Karpas-422 (cell line): ENCODE data around the gene DRD4. TPM values are rescaled to one million over a fixed set of nuclear protein-coding genes. Genes with fewer than 3 reads are reported as not detected.
"Not testable (repeated sequence)": the region's sequence is repeated elsewhere in the genome, so short reads cannot be mapped to it uniquely, and the experiment has no call there.

ENCODE experiments used
- DNase-seq: peaks from one replicate; pipeline ENCODE4 v3.0.0-alpha.2; 2015
- H2AFZ ChIP-seq: fragments of 200-600 bp; sonication (generic); 2 replicates; pipeline ENCODE4 v1.6.1; 2014; ENCODE audit warnings: antibody characterized with exemption, low read length, mixed read lengths
- H3K27ac ChIP-seq: fragments of 200-600 bp; sonication (generic); 2 replicates; pipeline ENCODE4 v1.5.1; 2014; ENCODE audit warnings: mild to moderate bottlenecking, low read length, moderate library complexity
- H3K27me3 ChIP-seq: fragments of 200-600 bp; sonication (generic); 2 replicates; pipeline ENCODE4 v1.6.1; 2014; ENCODE audit warnings: low read length, mixed read lengths
- H3K36me3 ChIP-seq: fragments of 200-600 bp; sonication (generic); 2 replicates; pipeline ENCODE4 v1.6.1; 2014; ENCODE audit warnings: low read length, mixed read lengths; ENCODE audit not compliant: insufficient read depth
- H3K4me1 ChIP-seq: fragments of 200-600 bp; sonication (generic); 2 replicates; pipeline ENCODE4 v1.6.1; 2014; ENCODE audit warnings: mild to moderate bottlenecking, low read length, mixed read lengths
- H3K4me2 ChIP-seq: fragments of 200-600 bp; sonication (generic); 2 replicates; pipeline ENCODE4 v1.6.1; 2014; ENCODE audit warnings: low read length, low read depth, mild to moderate bottlenecking; ENCODE audit not compliant: poor library complexity, severe bottlenecking
- H3K4me3 ChIP-seq: fragments of 200-600 bp; sonication (generic); 2 replicates; pipeline ENCODE4 v1.5.1; 2014; ENCODE audit warnings: mild to moderate bottlenecking, antibody characterized with exemption, low read length, mixed read lengths
- H3K79me2 ChIP-seq: fragments of 200-600 bp; sonication (generic); 2 replicates; pipeline ENCODE4 v1.6.1; 2014; ENCODE audit warnings: mild to moderate bottlenecking, low read length, mixed read lengths
- H3K9ac ChIP-seq: fragments of 200-600 bp; sonication (generic); 2 replicates; pipeline ENCODE4 v1.6.0; 2014; ENCODE audit warnings: low read length
- H3K9me2 ChIP-seq: fragments of 200-600 bp; sonication (generic), shearing (Covaris generic); replicated peaks from 2 replicates; pipeline ENCODE4 v1.6.0; 2014; ENCODE audit warnings: mild to moderate bottlenecking, low read length, moderate library complexity; ENCODE audit not compliant: insufficient read depth
- H3K9me3 ChIP-seq: fragments of 300-700, 200-600 bp; sonication (generic); 2 replicates; pipeline ENCODE4 v1.6.1; 2014; ENCODE audit warnings: low read length, mixed read lengths
- H4K20me1 ChIP-seq: fragments of 200-600 bp; sonication (generic); 2 replicates; pipeline ENCODE4 v1.6.1; 2014; ENCODE audit warnings: mild to moderate bottlenecking, antibody characterized with exemption, low read length, low read depth; ENCODE audit not compliant: insufficient read depth
- total RNA-seq: library from RNA; depleted of rRNA; stranded (reverse); fragments of >200 nt; shearing (Covaris generic); gene quantifications from 2 replicates; pipeline ENCODE4 v1.2.3, GENCODE V29; 2014; ENCODE audit warnings: low replicate concordance

DRD4 gene
- total RNA-seq, 1 experiment from 2014 or later, result not detected

DNA sequence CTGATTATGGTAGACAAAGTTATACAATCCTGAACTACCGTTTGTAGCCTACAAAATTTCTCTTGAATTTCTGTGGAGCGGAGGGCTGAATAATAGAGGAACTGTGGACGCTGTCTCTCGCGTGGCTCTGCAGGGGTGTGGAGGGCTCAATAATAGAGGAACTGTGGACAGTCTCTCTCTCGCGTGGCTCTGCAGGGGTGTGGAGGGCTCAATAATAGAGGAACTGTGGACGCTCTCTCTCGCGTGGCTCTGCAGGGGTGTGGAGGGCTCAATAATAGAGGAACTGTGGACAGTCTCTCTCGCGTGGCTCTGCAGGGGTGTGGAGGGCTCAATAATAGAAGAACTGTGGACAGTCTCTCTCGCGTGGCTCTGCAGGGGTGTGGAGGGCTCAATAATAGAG, 16.1 kb downstream of the DRD4 start:
- not testable (repeated sequence) for H3K79me2 ChIP-seq
- H4K20me1 ChIP-seq, result peaks cover 29% of the 10 kb centered on the region

DNA sequence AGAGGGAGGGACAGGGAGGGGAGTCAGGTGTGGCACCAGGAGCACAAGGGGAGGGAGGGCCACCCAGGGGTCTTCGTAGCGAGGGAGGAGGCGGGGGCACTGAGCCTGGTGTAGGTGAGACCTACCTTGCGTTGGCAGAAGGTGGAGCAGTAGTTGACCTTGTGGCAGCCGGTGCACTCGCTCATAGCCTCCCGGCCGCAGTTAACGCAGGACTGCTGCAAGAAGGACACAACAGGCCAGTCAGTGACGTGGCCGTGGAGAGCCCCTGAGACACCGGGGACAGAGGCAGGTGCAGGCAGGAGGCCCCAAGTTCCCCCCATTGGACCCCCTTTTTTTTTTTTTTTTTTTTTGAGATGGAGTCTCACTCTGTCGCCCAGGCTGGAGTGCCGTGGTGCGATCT, 16.8 kb downstream of the DRD4 start:
- no peaks in the 10 kb centered on the region for H3K79me2 ChIP-seq
- H3K4me2 ChIP-seq, result no peak overlapping the region
- H3K27me3 ChIP-seq, result no peaks in the 10 kb centered on the region
- no peaks in the 10 kb centered on the region for H3K9me2 ChIP-seq
- no peak overlapping the region for H3K4me3 ChIP-seq
- no peaks in the 10 kb centered on the region for H3K9me3 ChIP-seq
- no peaks in the 10 kb centered on the region for H3K4me1 ChIP-seq
- no peak overlapping the region for H3K9ac ChIP-seq
- no peak for DNase-seq
- no peak overlapping the region for H2AFZ ChIP-seq
- peaks cover 5% of the 10 kb centered on the region; the same call in 1 of the 2 replicates for H3K36me3 ChIP-seq
- H3K27ac ChIP-seq, result no peak overlapping the region
- H4K20me1 ChIP-seq, result peaks cover 35% of the 10 kb centered on the region

More for the DNA sequence above, 16.1 kb downstream of the DRD4 start:
- H3K4me3 ChIP-seq, H3K36me3 ChIP-seq, H3K27ac ChIP-seq, DNase-seq, H3K4me2 ChIP-seq, H2AFZ ChIP-seq, H3K27me3 ChIP-seq, H3K9me2 ChIP-seq, H3K4me1 ChIP-seq, H3K9ac ChIP-seq, H3K9me3 ChIP-seq: not testable (repeated sequence)

DNA sequence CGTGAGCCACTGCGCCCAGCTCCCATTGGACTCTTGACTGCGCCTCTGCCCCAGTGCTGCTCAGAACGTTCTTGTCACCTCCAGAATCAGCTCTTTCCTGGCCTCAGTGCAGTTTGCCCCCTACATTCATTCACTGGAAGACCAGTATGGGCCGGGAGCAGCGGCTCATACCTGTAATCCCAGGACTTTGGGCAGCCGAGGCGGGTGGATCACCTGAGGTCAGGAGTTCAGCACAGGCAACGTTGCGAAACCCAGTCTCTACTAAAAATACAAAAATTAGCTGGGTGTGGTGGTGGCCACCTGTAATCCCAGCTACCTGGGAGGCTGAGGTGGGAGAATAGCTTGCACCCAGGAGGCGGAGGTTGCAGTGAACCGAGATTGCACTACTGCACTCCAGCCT, 17.4 kb downstream of the DRD4 start:
- peaks cover 41% of the 10 kb centered on the region for H4K20me1 ChIP-seq
- not testable (repeated sequence) for H3K36me3 ChIP-seq, H3K79me2 ChIP-seq, DNase-seq, H3K9ac ChIP-seq, H3K4me1 ChIP-seq, H3K9me2 ChIP-seq, H2AFZ ChIP-seq, H3K27ac ChIP-seq, H3K4me2 ChIP-seq, H3K9me3 ChIP-seq, H3K27me3 ChIP-seq, H3K4me3 ChIP-seq

DNA sequence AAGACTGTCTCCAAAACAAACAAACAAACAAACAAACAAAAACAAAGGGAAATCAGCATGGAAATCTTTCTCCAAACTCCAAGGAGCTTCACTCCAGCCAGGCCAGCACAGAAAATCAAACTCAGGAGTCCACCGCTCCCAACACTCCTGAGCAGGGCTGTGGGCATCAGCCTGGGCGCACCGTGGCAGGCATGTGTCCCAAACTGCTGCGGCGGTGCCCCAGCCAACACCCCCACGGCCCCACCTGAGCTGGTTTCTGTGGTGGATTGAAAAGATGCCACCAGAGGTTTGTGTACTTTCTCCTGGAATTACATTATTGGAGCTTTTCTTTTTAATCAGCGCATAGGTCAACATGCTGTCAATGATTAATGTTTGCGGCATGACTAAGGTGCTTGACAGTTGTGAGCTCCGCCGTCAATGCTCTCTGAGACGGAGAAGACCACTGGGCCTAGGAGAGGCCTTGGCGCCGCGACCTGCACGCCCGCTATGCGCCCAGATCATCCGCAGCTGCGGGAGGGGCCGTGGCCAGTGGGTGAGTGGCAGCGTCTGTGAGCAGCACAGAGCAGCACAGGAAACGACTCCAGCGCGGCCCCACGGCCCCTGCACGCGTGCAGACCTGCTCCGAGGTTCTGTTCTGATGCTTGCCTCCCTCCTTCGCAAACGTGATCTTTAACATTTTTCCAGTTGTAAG, 18.1 kb downstream of the DRD4 start:
- Histone ChIP-seq H4K20me1 (peaks cover 47% of the 10 kb centered on the region), H3K4me1 (peaks cover 10% of the 10 kb centered on the region), H3K4me2 (no peak overlapping the region), H3K79me2 (no peaks in the 10 kb centered on the region), H3K4me3 (no peak overlapping the region), H3K9me2 (no peaks in the 10 kb centered on the region), H3K36me3 (peaks cover 10% of the 10 kb centered on the region), H2AFZ (no peak overlapping the region), H3K27me3 (no peaks in the 10 kb centered on the region), H3K27ac (no peak overlapping the region), H3K9me3 (no peaks in the 10 kb centered on the region), H3K9ac (no peak overlapping the region)
- DNase-seq, result no peak

DNA sequence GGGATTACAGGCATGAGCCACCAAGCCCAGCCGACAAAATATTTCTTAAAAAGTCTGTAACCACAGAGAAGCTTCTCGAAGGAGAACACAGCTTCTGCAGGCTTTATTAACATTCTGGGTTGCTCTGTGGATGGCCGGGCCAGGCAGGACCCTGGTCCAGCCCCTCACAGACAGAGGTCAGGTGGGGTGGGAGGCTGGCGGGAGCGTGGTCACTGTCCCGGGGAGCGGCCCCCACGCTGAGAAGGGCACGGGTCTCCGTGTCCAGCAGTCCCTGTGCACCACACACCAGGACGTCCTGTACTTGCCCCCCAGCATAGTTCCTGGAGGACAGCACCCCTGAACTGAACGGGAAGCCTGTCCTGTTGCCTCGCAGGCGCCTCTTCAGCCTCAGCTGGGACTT, 19.4 kb downstream of the DRD4 start:
- Histone ChIP-seq H3K27ac (no peak overlapping the region), H3K4me2 (no peak overlapping the region), H3K27me3 (no peaks in the 10 kb centered on the region), H3K4me3 (no peak overlapping the region), H3K9ac (no peak overlapping the region), H3K4me1 (peaks cover 23% of the 10 kb centered on the region), H3K9me3 (no peaks in the 10 kb centered on the region), H3K79me2 (no peaks in the 10 kb centered on the region), H3K9me2 (no peaks in the 10 kb centered on the region), H4K20me1 (peaks cover 59% of the 10 kb centered on the region), H3K36me3 (peaks cover 10% of the 10 kb centered on the region), H2AFZ (no peak overlapping the region)
- no peak for DNase-seq

DNA sequence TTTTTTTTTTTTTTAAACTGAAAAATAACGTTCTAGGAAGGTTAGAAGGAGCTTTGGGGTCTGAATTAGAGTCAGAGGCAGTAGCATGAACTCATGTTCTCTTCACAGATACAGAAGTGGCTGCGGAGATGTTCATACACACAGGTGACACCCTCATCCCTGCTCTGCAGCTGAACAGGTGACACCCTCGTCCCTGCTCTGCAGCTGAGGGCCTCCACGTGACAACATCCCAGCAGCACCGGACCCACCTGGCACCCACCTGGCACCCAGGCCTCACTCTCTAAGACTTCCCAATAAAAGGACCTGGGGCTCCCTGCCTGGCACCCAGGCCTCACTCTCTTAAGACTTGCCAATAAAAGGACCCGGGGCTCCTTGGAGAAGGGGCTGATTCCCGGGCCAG, 19.8 kb downstream of the DRD4 start:
- Histone ChIP-seq H2AFZ (no peak overlapping the region), H3K9me3 (no peaks in the 10 kb centered on the region), H3K27me3 (no peaks in the 10 kb centered on the region), H3K27ac (no peak overlapping the region), H3K4me3 (no peak overlapping the region), H3K36me3 (peaks cover 12% of the 10 kb centered on the region), H3K9me2 (no peaks in the 10 kb centered on the region), H3K79me2 (no peaks in the 10 kb centered on the region), H3K9ac (no peak overlapping the region), H3K4me2 (no peak overlapping the region), H3K4me1 (peaks cover 23% of the 10 kb centered on the region), H4K20me1 (peaks cover 64% of the 10 kb centered on the region)
- no peak for DNase-seq

DNA sequence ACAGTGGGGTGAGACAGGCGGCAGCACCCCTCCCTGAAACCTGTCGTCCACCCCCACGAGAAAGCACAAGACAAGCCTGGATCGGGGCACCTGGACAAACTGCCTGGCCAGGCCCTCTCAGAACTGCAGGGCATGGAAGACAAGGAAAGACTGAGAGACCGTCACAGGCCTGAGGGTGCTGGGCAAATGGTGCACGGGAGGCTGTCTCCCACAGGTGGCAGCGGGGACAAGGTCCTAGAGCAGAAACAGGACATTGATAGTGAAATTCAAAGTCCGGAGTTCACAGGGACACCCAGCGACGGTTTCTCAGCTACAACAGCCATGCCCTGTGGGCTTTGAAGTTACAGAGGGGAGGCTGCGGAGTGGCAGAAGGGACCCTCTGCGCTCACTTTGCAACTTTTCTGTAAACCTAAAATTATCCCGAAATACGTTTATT, 20.6 kb downstream of the DRD4 start:
- Histone ChIP-seq H3K4me1 (peaks cover 23% of the 10 kb centered on the region), H3K27ac (no peak overlapping the region), H4K20me1 (peaks cover 72% of the 10 kb centered on the region), H3K4me3 (no peak overlapping the region), H2AFZ (no peak overlapping the region), H3K9me3 (no peaks in the 10 kb centered on the region), H3K79me2 (no peaks in the 10 kb centered on the region), H3K9ac (no peak overlapping the region), H3K9me2 (no peaks in the 10 kb centered on the region), H3K27me3 (no peaks in the 10 kb centered on the region), H3K4me2 (no peak overlapping the region), H3K36me3 (peaks cover 15% of the 10 kb centered on the region)
- no peak for DNase-seq

DNA sequence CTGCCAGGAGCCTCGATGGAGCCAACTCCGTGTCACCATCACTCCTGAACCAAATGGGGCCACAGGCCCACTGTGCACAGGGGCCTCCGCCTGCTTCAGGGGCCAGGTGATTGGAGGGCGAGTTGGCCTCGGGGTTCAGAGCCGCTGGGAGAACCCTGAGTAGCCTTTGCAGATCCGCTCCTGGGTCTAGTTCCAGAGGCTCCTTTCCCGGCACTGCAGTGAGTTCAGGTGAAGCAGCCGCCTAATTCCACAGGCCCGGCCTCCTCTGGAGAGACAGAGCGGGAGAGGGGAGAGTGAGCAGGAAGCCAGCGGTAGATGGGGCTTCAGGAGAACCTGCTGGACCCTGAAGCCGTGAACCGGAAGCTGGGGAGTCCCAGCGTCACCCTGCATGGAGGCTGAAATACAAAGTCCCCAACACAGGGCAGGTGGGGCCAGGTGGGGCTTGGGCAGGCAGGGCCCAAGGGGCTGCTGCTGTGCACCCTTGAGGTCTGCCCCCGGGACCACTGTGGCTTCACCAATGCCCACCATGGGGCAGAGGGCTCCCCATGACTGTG, 22.5 kb downstream of the DRD4 start:
- Histone ChIP-seq H3K4me1 (peaks cover 23% of the 10 kb centered on the region), H3K9me2 (no peaks in the 10 kb centered on the region), H3K27me3 (no peaks in the 10 kb centered on the region), H3K4me2 (peak overlapping the region; percentile 56), H2AFZ (no peak overlapping the region), H3K27ac (0 out of 2 replicates have a peak overlapping the region, but pooled peaks have one; percentile 3), H3K9ac (no peak overlapping the region), H3K36me3 (peaks cover 19% of the 10 kb centered on the region), H3K4me3 (peak overlapping the region; percentile 23; the same call in 1 of the 2 replicates), H3K9me3 (no peaks in the 10 kb centered on the region), H4K20me1 (peaks cover 74% of the 10 kb centered on the region), H3K79me2 (no peaks in the 10 kb centered on the region)
- no peak for DNase-seq
